Subcutaneous adipose tissue (tissue), 4 donors: ENCODE results near the gene TNFSF11. TPM values are rescaled to one million over a fixed set of nuclear protein-coding genes. Genes with fewer than 3 reads are reported as not detected.

Source experiments
- total RNA-seq, 4 donors: library from RNA; depleted of rRNA; stranded (reverse); fragments of >200 nt; gene quantifications; one replicate each; pipeline ENCODE4 v1.1.0, GENCODE V29; 2016
- TF ChIP-seq, protein P1 (sequence below): fragments of 450-650 bp; IDR thresholded peaks from one replicate; pipeline ENCODE4 v1.5.1; 2016; ENCODE audit warnings: low read depth, mild to moderate bottlenecking, control low read depth, antibody characterized with exemption, moderate library complexity

TNFSF11 gene
- total RNA-seq, 4 donors from 2014 or later = not detected

DNA sequence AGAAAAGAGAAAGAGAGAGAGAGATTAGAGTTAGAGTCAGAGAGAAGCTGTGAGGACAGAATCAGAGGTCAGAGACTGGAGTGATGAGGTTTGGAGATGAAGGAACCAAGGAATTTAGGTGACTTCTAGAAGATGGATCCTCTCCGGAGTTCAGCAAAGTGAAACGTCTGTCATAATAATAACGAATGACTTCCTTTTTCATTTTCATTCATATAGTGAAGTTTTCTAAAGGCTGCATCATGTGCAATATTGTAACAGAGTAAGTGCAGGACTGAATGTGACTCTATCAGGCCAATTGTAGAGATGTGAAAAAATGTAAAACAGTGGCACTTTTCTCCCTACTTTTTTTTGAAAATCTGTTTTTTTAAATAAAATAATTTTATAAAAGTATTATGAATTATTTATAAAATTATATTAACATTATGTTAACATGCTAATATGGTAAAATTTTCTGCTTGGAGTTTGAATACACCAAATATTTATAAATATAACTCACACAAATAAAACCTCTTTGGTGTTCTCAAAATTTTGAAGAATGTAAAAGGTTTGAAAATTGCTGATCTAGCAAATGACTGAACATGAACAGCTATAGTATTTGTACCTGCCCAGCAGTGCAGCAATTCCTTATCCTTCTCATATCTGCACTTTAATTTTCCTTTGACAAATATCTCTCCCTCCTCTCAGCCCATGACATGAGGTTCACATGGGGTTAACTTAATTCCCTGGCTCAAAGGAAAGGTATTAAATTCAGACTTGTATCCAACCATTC, 4.2 kb upstream of the TNFSF11 start:
- TF ChIP-seq, protein P1, sequence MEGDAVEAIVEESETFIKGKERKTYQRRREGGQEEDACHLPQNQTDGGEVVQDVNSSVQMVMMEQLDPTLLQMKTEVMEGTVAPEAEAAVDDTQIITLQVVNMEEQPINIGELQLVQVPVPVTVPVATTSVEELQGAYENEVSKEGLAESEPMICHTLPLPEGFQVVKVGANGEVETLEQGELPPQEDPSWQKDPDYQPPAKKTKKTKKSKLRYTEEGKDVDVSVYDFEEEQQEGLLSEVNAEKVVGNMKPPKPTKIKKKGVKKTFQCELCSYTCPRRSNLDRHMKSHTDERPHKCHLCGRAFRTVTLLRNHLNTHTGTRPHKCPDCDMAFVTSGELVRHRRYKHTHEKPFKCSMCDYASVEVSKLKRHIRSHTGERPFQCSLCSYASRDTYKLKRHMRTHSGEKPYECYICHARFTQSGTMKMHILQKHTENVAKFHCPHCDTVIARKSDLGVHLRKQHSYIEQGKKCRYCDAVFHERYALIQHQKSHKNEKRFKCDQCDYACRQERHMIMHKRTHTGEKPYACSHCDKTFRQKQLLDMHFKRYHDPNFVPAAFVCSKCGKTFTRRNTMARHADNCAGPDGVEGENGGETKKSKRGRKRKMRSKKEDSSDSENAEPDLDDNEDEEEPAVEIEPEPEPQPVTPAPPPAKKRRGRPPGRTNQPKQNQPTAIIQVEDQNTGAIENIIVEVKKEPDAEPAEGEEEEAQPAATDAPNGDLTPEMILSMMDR = no peak

DNA sequence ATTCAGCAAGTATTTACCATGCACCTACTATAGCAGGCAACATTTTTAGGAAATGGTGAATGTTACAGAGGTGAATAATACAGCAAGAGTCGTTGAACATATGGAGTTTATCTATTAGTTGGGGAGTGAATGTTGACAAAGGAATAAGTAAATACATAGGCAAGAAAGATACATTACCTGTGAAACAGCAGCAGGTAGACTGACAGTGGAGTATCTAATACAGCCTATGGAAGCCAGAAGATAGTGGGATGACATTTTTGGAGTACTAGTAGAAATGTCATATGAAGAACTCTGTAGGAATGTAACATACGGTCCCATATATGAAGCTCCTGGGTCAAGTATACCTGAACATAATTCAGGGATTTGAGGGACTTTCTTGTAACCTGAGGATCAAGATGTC, 2.1 kb upstream of the TNFSF11 start:
- TF ChIP-seq, protein P1 = no peak

DNA sequence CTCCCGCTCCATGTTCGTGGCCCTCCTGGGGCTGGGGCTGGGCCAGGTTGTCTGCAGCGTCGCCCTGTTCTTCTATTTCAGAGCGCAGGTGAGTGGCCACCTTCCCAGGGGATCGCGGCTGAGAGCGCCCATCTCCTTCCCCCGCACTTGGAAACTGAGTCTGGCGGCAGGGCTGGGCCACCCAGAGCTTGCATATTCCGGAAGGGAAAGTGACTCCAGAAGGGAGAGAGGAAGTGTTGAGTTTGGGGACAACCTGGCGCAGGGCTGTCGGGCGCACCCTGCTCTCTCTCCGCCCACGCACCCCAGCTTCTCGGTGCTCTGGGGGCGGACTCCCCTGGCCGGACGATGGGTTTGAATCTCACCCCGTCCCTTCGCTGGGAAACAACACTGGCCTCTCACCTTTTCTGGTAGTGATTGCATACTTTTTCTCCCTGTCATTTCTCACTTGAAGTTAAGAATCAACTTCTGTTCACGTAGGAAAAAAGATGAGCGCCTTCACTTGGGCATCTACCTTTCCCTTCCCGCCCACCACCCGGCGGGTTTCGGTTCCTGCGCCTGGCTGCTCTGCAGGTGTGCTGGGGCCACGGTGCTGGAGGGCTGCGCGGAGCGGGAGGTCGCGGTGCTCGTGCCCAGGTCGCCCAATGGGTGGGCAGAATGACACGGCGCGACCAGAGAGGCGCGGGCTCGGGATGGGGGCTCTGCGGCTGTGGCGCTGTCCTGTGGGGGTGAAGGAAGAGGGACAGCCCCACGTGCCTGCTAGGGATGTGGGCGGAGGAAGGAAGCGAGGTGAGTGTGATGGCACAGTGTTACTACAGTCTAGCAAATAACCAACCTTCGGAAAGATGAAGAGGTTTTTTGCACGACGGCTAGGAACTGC, 721 bp downstream of the TNFSF11 start:
- TF ChIP-seq, protein P1 = no peak

DNA sequence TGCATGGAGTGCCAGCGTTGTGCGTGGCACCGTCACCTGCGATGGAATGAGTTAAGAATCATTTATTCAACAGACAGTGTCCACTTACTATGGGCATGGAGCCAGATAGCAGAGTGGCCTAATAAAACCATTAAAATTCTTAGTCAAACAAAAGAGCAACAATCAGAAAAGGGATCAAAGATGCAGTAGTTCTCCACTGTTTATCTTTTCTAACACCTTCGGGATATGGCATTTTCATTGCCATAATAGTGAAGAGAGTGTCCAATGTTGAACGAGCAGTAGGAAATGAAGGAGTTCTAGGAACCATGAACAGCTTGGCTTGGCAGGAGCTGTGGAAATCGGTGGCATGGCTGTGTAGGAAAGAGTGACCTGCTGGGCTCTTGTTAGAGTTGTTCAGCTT, 2.0 kb downstream of the TNFSF11 start:
- TF ChIP-seq, protein P1 = no peak

DNA sequence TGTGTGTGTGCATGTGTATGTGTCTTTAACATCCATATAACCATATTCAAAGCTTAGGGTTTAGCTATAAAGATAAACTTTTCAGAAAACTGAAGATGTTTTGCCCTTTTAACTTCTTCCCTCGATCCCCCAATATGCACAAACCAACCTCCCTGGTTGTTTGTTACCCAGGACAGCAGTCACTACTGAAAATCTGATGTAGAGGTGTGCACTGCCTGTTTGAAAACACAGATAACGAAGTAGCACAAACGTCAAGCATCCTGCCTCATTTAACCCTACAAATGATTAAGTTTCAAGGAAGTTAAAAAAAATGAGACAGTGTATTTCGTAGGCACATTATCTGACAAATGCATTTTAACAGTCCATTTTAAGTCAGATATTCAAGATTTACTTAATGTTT, 3.6 kb downstream of the TNFSF11 start:
- TF ChIP-seq, protein P1 = no peak

DNA sequence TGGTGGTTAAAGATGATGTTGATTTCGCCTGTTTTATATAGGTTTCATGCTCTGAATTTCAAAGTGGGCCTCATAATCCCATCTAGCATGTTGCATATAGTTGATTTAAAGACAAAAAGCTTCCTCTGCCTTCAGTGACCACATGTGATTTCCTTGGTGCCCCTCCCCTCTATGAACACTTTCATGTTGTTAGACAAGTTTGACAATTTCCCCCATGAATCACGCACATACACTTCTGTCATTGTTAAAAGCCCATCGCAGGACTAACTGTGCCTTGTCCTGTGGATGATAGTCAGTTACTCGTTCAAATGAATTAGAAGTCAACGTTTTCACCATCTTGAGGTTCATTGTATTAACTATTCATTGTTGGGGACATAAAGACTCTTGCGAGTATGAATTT, 6.7 kb downstream of the TNFSF11 start:
- TF ChIP-seq, protein P1 = no peak

DNA sequence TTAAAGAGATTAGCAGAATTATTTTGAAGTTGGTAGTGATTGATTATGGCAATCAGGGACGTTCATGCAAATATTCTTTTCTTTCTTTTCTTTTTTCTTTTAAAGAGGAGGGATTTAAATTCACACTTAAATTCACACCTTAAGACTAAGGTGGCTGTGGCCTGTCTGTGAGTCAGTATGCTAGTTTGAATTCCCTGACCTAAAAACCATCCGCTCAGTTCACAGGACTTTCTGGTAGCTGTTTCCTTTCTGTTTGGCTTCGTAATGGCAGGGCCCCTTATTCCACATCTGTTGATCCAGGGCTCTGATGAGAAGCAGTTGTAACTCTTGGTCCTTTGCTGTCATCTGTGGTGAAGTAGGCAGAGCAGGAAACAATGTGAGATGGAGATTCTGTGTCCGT, 7.5 kb downstream of the TNFSF11 start:
- TF ChIP-seq, protein P1 = no peak
